HEK293 (cell line): Measurements from ENCODE around the gene PRR15L.
A peak's percentile ranks its signal among the peaks of the same experiment; 100 is the strongest.

Experiments
- CTCF ChIA-PET: fragments of 350-600 bp; formaldehyde crosslinking; extraction: SDS; loops from one replicate; lab custom pipeline; 2021; ENCODE audit warnings: antibody characterized with exemption; lab: Yijun Ruan, JAX
- POLR2A ChIA-PET: fragments of 300-600 bp; formaldehyde crosslinking; extraction: SDS; loops from one replicate; lab custom pipeline; 2020; ENCODE audit warnings: antibody characterized with exemption, inconsistent platforms; lab: Yijun Ruan, JAX
- H3K27ac ChIP-seq: fragments of 200-500 bp; sonication (Bioruptor generic); 2 replicates; pipeline ENCODE4 v1.5.1; 2014; ENCODE audit warnings: low read depth, low read length, control low read depth, inconsistent platforms; ENCODE audit errors: extremely low read depth
- H3K36me3 ChIP-seq, 2 experiments: fragments of 200-500 bp in 1 of 2; sonication (Bioruptor generic) in 1 of 2; 1 replicate in 1 of 2; 2 replicates in 1 of 2; pipeline ENCODE4 v1.5.1; 2014 to 2017; ENCODE audit warnings: inconsistent platforms in 2 of 2, low read length in 2 of 2; ENCODE audit not compliant: control insufficient read depth in 2 of 2, insufficient read depth in 1 of 2
- H3K4me1 ChIP-seq: fragments of 200-500 bp; sonication (Bioruptor generic); 2 replicates; pipeline ENCODE4 v1.5.1; 2014; ENCODE audit warnings: mild to moderate bottlenecking, low read length, inconsistent platforms; ENCODE audit not compliant: control insufficient read depth, insufficient read depth
- H3K4me3 ChIP-seq: 2 replicates; pipeline ENCODE4 v1.5.1; 2011; ENCODE audit warnings: low read depth, mild to moderate bottlenecking, control low read depth, low read length, moderate library complexity
- H3K9me3 ChIP-seq: fragments of 200-500 bp; sonication (Bioruptor generic); 2 replicates; pipeline ENCODE4 v1.5.1; 2014; ENCODE audit warnings: low read depth, low read length, inconsistent platforms; ENCODE audit not compliant: control insufficient read depth, insufficient read depth
- BCL11B ChIP-seq: fragments of 450-650 bp; formaldehyde crosslinking; IDR thresholded peaks from 2 replicates; pipeline ENCODE4 v1.5.1; 2016; ENCODE audit warnings: low read depth, missing biosample characterization, missing genetic modification characterization
- KLF10 ChIP-seq: fragments of 450-650 bp; IDR thresholded peaks from 2 replicates; pipeline ENCODE4 v1.5.1; 2018; ENCODE audit warnings: missing biosample characterization, mild to moderate bottlenecking, missing genetic modification characterization
- YY2 ChIP-seq: fragments of 450-650 bp; formaldehyde crosslinking; IDR thresholded peaks from 2 replicates; pipeline ENCODE4 v1.5.1; 2016; ENCODE audit warnings: missing biosample characterization, missing genetic modification characterization
- ZBTB17 ChIP-seq: fragments of 450-650 bp; formaldehyde crosslinking; IDR thresholded peaks from 2 replicates; pipeline ENCODE4 v1.5.1; 2016; ENCODE audit warnings: missing biosample characterization, missing genetic modification characterization
- ZFP69B ChIP-seq: fragments of 450-650 bp; formaldehyde crosslinking; IDR thresholded peaks from 2 replicates; pipeline ENCODE4 v1.5.1; 2016; ENCODE audit warnings: missing biosample characterization, missing genetic modification characterization
- ZNF121 ChIP-seq: fragments of 450-650 bp; formaldehyde crosslinking; IDR thresholded peaks from 2 replicates; pipeline ENCODE4 v1.5.1; 2016; ENCODE audit warnings: missing biosample characterization, missing genetic modification characterization
- ZNF350 ChIP-seq: fragments of 450-650 bp; formaldehyde crosslinking; IDR thresholded peaks from 2 replicates; pipeline ENCODE4 v1.5.0; 2017; ENCODE audit warnings: missing biosample characterization, mild to moderate bottlenecking, missing genetic modification characterization
- ZNF558 ChIP-seq: fragments of 450-650 bp; formaldehyde crosslinking; IDR thresholded peaks from 2 replicates; pipeline ENCODE4 v1.5.1; 2016; ENCODE audit warnings: missing biosample characterization, missing genetic modification characterization
- ZNF623 ChIP-seq: fragments of 450-650 bp; formaldehyde crosslinking; IDR thresholded peaks from 2 replicates; pipeline ENCODE4 v1.5.1; 2016; ENCODE audit warnings: missing biosample characterization, missing genetic modification characterization
- ZNF670 ChIP-seq: fragments of 450-650 bp; formaldehyde crosslinking; IDR thresholded peaks from 2 replicates; pipeline ENCODE4 v1.5.1; 2016; ENCODE audit warnings: missing biosample characterization, missing genetic modification characterization, low read depth
- ZNF707 ChIP-seq: fragments of 450-650 bp; formaldehyde crosslinking; IDR thresholded peaks from 2 replicates; pipeline ENCODE4 v1.5.1; 2016; ENCODE audit warnings: missing biosample characterization, missing genetic modification characterization
- ZNF830 ChIP-seq: fragments of 450-650 bp; IDR thresholded peaks from 2 replicates; pipeline ENCODE4 v1.5.0; 2018; ENCODE audit warnings: missing biosample characterization, missing genetic modification characterization, low read depth, mild to moderate bottlenecking, moderate library complexity
- TF ChIP-seq, protein P1 (sequence below): fragments of 450-650 bp; formaldehyde crosslinking; conservative IDR thresholded peaks from 2 replicates; pipeline ENCODE4 v1.5.1; 2016; ENCODE audit warnings: low read depth, missing biosample characterization, missing genetic modification characterization
- TF ChIP-seq, protein P2 (sequence below): fragments of 450-650 bp; formaldehyde crosslinking; IDR thresholded peaks from 2 replicates; pipeline ENCODE4 v1.5.1; 2016; ENCODE audit warnings: missing biosample characterization, missing genetic modification characterization, low read depth
- TF ChIP-seq, protein P3 (sequence below): fragments of 450-650 bp; formaldehyde crosslinking; IDR thresholded peaks from 2 replicates; pipeline ENCODE4 v1.5.1; 2016; ENCODE audit warnings: missing biosample characterization, missing genetic modification characterization
- TF ChIP-seq, protein P4 (sequence below): fragments of 450-650 bp; formaldehyde crosslinking; IDR thresholded peaks from 2 replicates; pipeline ENCODE4 v1.5.1; 2016; ENCODE audit warnings: missing biosample characterization, missing genetic modification characterization
- TF ChIP-seq, protein P5 (sequence below): fragments of 450-650 bp; formaldehyde crosslinking; IDR thresholded peaks from 2 replicates; pipeline ENCODE4 v1.5.1; 2017; ENCODE audit warnings: missing biosample characterization, missing genetic modification characterization
- TF ChIP-seq, protein P6 (sequence below): fragments of 450-650 bp; formaldehyde crosslinking; IDR thresholded peaks from 2 replicates; pipeline ENCODE4 v1.5.1; 2016; ENCODE audit warnings: missing biosample characterization, missing genetic modification characterization

The PRR15L gene

DNA sequence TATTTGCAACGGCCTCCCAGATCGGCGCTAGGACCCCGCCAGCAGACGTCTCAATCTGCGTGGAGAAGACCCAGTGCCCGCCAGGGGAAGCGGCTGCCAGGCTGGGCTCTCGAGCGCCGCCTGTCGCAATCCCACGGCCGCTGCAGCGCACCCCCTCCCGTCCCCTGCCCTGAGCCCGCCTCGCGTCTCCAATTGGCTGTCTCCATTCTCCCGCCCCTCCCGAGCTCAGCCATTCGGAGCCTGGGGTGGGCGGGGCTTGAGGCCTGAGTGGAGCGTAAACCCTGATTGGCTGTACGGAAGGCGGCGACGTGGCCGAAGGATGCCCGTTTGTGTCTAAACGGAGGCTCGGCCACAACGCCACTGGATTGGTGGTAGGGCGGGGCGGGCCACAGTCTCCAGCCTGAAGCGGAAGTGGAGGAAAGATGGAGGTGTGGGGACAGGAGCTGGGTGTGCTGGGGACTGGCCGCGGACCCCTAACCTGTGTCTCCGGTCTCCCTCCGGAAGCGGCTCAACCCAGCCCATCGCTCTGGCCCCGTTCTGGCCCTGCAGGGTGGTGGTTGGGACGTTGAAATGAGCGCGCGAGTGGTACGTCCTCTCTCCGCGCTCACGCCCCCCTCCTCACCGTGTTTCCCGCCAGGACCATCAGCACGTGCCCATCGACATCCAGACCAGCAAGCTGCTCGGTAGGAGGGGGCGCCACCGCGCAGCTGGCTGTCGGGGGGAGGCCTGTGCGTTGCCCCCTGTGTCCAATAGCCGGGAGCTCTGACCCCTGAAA, 13.2 kb upstream of the PRR15L start, which contains the start of gene CDK5RAP3:
Gene CDK5RAP3, plus strand, starts transcription at position 389 of the 775 bp plus-strand sequence. Its CDS starts 34 bp downstream, at position 423.
- H3K4me1 ChIP-seq: peaks cover 7% of the 10 kb centered on the region; the same call in 1 of the 2 replicates
- CTCF ChIA-PET: interaction anchor here (0.6 to 21.9 kb wide), 30 partner anchors 8 to 814 kb away, joined by 3 to 592 read pairs (median 4); partner anchors contain the start of genes PNPO, PRR15L, SCRN2 and SNX11
- H3K27ac ChIP-seq: peak within 1 kb of the TSS; percentile 69; the same call in 1 of the 2 replicates
- H3K4me3 ChIP-seq: peak within 1 kb of the TSS; percentile 87
- H3K9me3 ChIP-seq: no peaks in the 10 kb centered on the region
- POLR2A ChIA-PET: interaction anchor here (0.5 to 3.1 kb wide), 32 partner anchors 8 to 1381 kb away, joined by 3 to 37 read pairs (median 4); partner anchors contain the start of genes KPNB1, LRRC46, MRPL10 and NFE2L1
- peaks cover 8 to 34% of the 10 kb centered on the region in 2 experiments for H3K36me3 ChIP-seq
- TF ChIP-seq, protein P1, sequence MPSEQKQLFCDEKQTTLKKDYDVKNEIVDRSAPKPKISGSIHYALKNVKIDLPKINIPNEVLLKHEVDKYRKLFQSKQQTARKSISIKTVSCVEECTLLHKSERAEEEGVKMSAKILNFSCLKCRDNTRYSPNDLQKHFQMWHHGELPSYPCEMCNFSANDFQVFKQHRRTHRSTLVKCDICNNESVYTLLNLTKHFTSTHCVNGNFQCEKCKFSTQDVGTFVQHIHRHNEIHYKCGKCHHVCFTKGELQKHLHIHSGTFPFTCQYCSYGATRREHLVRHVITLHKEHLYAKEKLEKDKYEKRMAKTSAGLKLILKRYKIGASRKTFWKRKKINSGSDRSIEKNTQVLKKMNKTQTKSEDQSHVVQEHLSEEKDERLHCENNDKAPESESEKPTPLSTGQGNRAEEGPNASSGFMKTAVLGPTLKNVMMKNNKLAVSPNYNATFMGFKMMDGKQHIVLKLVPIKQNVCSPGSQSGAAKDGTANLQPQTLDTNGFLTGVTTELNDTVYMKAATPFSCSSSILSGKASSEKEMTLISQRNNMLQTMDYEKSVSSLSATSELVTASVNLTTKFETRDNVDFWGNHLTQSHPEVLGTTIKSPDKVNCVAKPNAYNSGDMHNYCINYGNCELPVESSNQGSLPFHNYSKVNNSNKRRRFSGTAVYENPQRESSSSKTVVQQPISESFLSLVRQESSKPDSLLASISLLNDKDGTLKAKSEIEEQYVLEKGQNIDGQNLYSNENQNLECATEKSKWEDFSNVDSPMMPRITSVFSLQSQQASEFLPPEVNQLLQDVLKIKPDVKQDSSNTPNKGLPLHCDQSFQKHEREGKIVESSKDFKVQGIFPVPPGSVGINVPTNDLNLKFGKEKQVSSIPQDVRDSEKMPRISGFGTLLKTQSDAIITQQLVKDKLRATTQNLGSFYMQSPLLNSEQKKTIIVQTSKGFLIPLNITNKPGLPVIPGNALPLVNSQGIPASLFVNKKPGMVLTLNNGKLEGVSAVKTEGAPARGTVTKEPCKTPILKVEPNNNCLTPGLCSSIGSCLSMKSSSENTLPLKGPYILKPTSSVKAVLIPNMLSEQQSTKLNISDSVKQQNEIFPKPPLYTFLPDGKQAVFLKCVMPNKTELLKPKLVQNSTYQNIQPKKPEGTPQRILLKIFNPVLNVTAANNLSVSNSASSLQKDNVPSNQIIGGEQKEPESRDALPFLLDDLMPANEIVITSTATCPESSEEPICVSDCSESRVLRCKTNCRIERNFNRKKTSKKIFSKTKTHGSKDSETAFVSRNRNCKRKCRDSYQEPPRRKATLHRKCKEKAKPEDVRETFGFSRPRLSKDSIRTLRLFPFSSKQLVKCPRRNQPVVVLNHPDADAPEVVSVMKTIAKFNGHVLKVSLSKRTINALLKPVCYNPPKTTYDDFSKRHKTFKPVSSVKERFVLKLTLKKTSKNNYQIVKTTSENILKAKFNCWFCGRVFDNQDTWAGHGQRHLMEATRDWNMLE (tag by site-specific recombination): 0 out of 2 replicates have a peak, but pooled peaks have one; percentile 16
- TF ChIP-seq ZNF830 (tag by site-specific recombination): no peak
- TF ChIP-seq ZNF121 (tag by site-specific recombination): 0 out of 2 replicates have a peak, but pooled peaks have one; percentile 19
- TF ChIP-seq ZBTB17 (tag by site-specific recombination): peak; percentile 99
- no peak for TF ChIP-seq ZNF707 (tag by site-specific recombination)
- TF ChIP-seq ZNF558 (tag by site-specific recombination): no peak
- TF ChIP-seq YY2 (tag by site-specific recombination): peak; percentile 81
- TF ChIP-seq ZNF670: no peak
- TF ChIP-seq ZNF350 (tag by site-specific recombination): no peak
- TF ChIP-seq, protein P2, sequence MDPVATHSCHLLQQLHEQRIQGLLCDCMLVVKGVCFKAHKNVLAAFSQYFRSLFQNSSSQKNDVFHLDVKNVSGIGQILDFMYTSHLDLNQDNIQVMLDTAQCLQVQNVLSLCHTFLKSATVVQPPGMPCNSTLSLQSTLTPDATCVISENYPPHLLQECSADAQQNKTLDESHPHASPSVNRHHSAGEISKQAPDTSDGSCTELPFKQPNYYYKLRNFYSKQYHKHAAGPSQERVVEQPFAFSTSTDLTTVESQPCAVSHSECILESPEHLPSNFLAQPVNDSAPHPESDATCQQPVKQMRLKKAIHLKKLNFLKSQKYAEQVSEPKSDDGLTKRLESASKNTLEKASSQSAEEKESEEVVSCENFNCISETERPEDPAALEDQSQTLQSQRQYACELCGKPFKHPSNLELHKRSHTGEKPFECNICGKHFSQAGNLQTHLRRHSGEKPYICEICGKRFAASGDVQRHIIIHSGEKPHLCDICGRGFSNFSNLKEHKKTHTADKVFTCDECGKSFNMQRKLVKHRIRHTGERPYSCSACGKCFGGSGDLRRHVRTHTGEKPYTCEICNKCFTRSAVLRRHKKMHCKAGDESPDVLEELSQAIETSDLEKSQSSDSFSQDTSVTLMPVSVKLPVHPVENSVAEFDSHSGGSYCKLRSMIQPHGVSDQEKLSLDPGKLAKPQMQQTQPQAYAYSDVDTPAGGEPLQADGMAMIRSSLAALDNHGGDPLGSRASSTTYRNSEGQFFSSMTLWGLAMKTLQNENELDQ (tag by site-specific recombination): no peak
- TF ChIP-seq, protein P3, sequence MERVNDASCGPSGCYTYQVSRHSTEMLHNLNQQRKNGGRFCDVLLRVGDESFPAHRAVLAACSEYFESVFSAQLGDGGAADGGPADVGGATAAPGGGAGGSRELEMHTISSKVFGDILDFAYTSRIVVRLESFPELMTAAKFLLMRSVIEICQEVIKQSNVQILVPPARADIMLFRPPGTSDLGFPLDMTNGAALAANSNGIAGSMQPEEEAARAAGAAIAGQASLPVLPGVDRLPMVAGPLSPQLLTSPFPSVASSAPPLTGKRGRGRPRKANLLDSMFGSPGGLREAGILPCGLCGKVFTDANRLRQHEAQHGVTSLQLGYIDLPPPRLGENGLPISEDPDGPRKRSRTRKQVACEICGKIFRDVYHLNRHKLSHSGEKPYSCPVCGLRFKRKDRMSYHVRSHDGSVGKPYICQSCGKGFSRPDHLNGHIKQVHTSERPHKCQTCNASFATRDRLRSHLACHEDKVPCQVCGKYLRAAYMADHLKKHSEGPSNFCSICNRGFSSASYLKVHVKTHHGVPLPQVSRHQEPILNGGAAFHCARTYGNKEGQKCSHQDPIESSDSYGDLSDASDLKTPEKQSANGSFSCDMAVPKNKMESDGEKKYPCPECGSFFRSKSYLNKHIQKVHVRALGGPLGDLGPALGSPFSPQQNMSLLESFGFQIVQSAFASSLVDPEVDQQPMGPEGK (tag by site-specific recombination): peak; percentile 88
- peak; percentile 97 for TF ChIP-seq KLF10
- TF ChIP-seq ZFP69B (tag by site-specific recombination): peak; percentile 95
- TF ChIP-seq BCL11B (tag by site-specific recombination): peak; percentile 95
- TF ChIP-seq, protein P4, sequence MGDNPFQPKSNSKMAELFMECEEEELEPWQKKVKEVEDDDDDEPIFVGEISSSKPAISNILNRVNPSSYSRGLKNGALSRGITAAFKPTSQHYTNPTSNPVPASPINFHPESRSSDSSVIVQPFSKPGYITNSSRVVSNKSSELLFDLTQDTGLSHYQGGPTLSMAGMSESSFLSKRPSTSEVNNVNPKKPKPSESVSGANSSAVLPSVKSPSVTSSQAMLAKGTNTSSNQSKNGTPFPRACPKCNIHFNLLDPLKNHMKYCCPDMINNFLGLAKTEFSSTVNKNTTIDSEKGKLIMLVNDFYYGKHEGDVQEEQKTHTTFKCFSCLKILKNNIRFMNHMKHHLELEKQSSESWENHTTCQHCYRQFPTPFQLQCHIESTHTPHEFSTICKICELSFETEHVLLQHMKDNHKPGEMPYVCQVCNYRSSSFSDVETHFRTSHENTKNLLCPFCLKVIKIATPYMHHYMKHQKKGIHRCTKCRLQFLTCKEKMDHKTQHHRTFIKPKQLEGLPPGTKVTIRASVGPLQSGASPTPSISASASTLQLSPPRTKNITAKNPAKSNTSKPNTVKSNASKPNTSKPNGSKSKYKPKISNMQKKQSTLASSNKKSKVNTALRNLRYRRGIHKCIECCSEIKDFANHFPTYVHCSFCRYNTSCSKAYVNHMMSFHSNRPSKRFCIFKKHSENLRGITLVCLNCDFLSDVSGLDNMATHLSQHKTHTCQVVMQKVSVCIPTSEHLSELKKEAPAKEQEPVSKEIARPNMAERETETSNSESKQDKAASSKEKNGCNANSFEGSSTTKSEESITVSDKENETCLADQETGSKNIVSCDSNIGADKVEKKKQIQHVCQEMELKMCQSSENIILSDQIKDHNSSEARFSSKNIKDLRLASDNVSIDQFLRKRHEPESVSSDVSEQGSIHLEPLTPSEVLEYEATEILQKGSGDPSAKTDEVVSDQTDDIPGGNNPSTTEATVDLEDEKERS (tag by site-specific recombination): no peak; the same call in 1 of the 2 replicates
- no peak for TF ChIP-seq ZNF623 (tag by site-specific recombination)
- TF ChIP-seq, protein P5, sequence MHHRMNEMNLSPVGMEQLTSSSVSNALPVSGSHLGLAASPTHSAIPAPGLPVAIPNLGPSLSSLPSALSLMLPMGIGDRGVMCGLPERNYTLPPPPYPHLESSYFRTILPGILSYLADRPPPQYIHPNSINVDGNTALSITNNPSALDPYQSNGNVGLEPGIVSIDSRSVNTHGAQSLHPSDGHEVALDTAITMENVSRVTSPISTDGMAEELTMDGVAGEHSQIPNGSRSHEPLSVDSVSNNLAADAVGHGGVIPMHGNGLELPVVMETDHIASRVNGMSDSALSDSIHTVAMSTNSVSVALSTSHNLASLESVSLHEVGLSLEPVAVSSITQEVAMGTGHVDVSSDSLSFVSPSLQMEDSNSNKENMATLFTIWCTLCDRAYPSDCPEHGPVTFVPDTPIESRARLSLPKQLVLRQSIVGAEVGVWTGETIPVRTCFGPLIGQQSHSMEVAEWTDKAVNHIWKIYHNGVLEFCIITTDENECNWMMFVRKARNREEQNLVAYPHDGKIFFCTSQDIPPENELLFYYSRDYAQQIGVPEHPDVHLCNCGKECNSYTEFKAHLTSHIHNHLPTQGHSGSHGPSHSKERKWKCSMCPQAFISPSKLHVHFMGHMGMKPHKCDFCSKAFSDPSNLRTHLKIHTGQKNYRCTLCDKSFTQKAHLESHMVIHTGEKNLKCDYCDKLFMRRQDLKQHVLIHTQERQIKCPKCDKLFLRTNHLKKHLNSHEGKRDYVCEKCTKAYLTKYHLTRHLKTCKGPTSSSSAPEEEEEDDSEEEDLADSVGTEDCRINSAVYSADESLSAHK (tag by site-specific recombination): peak; percentile 36
- TF ChIP-seq, protein P6, sequence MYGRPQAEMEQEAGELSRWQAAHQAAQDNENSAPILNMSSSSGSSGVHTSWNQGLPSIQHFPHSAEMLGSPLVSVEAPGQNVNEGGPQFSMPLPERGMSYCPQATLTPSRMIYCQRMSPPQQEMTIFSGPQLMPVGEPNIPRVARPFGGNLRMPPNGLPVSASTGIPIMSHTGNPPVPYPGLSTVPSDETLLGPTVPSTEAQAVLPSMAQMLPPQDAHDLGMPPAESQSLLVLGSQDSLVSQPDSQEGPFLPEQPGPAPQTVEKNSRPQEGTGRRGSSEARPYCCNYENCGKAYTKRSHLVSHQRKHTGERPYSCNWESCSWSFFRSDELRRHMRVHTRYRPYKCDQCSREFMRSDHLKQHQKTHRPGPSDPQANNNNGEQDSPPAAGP: peak; percentile 84; the same call in 1 of the 2 replicates
